Nephron progenitor cell (in vitro differentiated cells): ENCODE results near the gene TCF15.
A peak's percentile ranks its signal among the peaks of the same experiment; 100 is the strongest.

Experiments
- DNase-seq: peaks from one replicate; pipeline ENCODE4 v3.0.0; 2021
- H3K27ac Mint-ChIP-seq: 2 replicates; pipeline ENCODE4 v1.8.0; 2021; ENCODE audit warnings: mild to moderate bottlenecking, moderate library complexity, mixed read lengths
- H3K27me3 Mint-ChIP-seq: 2 replicates; pipeline ENCODE4 v1.8.0; 2021; ENCODE audit warnings: mild to moderate bottlenecking, low read depth, mixed read lengths; ENCODE audit not compliant: poor library complexity
- H3K36me3 Mint-ChIP-seq: 2 replicates; pipeline ENCODE4 v1.8.0; 2021; ENCODE audit warnings: low read depth, mixed read lengths
- H3K4me1 Mint-ChIP-seq: 2 replicates; pipeline ENCODE4 v1.8.0; 2021; ENCODE audit warnings: mixed read lengths
- H3K4me3 Mint-ChIP-seq: 2 replicates; pipeline ENCODE4 v1.8.0; 2021; ENCODE audit warnings: mild to moderate bottlenecking, moderate library complexity, mixed read lengths
- H3K9me3 Mint-ChIP-seq: 2 replicates; pipeline ENCODE4 v1.8.0; 2021; ENCODE audit warnings: mild to moderate bottlenecking, moderate library complexity, mixed read lengths
- TF ChIP-seq, protein P1 (sequence below): fragments of 200-600 bp; sonication (generic); IDR thresholded peaks from 2 replicates; pipeline ENCODE4 v1.5.0; 2021; ENCODE audit warnings: antibody characterized with exemption

Gene TCF15

DNA sequence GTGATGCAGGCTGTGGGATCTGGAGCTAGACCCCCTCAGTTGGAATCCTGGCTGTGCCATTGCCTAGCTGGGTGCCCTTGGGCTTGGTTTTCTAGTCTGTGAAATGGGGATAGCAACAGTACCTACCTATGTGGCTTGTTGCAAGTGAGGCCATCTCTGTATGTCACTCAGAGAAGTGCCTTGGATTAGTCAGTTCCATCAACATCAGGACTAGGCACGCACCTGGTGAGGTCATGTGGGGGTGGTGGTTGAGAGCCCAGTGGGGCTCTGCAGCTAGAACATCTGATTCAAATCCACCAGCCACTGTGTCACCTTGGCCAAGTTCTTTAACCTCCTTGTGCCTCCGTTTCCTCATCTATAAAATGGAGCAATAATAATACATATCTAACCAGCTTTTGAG is 12.5 kb downstream of the TCF15 start:
- Mint-ChIP-seq H3K36me3 (no peaks in the 10 kb centered on the region), H3K9me3 (no peaks in the 10 kb centered on the region), H3K27me3 (no peaks in the 10 kb centered on the region), H3K4me3 (no peak overlapping the region), H3K4me1 (peaks cover 46% of the 10 kb centered on the region), H3K27ac (no peak overlapping the region)
- TF ChIP-seq, protein P1, sequence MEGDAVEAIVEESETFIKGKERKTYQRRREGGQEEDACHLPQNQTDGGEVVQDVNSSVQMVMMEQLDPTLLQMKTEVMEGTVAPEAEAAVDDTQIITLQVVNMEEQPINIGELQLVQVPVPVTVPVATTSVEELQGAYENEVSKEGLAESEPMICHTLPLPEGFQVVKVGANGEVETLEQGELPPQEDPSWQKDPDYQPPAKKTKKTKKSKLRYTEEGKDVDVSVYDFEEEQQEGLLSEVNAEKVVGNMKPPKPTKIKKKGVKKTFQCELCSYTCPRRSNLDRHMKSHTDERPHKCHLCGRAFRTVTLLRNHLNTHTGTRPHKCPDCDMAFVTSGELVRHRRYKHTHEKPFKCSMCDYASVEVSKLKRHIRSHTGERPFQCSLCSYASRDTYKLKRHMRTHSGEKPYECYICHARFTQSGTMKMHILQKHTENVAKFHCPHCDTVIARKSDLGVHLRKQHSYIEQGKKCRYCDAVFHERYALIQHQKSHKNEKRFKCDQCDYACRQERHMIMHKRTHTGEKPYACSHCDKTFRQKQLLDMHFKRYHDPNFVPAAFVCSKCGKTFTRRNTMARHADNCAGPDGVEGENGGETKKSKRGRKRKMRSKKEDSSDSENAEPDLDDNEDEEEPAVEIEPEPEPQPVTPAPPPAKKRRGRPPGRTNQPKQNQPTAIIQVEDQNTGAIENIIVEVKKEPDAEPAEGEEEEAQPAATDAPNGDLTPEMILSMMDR: no peak
- DNase-seq: no peak

DNA sequence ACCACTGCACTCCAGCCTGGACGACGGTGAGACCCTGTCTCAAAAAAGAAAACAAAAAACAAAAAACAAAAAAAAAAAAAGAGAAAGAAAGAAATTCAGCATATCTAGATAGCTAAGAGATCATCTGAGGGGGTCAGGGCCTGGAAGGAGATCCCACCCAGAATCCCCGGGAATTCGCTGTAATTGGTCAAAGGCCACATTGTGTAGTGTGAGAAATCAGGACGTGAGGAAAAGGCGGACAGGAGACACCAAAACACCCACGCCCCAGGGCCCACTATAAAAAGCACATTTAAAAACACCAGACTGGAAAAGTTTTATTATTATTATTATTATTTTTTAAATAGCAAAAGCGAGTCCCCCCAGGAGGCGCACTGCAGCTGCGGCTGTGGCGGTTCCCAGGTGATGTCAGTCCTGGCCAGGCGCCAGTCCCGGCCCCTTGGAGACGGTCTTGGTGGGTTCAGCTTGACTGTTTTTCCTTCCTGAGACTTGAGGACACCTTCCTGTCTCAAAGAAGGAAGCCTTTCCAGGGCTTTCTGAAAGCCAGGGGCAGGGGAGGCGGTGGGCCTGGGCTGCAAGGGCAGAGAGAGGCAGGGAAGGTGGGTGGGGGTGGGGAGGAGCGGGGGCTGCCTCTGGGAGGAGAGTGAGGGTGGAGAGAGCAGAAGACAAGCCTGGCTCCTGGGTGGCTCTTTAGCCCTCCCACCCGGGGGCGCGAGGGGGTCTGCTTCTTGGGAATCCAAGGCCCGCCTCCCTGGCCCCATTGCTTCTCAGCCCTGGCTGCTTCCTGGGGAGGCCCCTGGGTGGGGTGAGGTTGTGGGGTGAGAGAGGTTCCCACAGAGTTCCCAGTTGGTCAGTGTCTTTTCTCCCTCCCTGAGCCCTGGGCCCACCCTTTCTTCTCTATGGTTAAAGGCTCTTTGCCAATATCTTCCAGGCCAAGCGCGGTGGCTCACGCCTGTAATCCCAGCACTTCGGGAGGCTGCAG is 14.5 kb downstream of the TCF15 start:
- TF ChIP-seq, protein P1: no peak
- no peaks in the 10 kb centered on the region for H3K9me3 Mint-ChIP-seq
- H3K4me3 Mint-ChIP-seq: no peak overlapping the region
- DNase-seq: no peak
- H3K27ac Mint-ChIP-seq: peak overlapping the region; percentile 93
- H3K36me3 Mint-ChIP-seq: no peaks in the 10 kb centered on the region
- H3K27me3 Mint-ChIP-seq: peaks cover 8% of the 10 kb centered on the region
- H3K4me1 Mint-ChIP-seq: peaks cover 51% of the 10 kb centered on the region

DNA sequence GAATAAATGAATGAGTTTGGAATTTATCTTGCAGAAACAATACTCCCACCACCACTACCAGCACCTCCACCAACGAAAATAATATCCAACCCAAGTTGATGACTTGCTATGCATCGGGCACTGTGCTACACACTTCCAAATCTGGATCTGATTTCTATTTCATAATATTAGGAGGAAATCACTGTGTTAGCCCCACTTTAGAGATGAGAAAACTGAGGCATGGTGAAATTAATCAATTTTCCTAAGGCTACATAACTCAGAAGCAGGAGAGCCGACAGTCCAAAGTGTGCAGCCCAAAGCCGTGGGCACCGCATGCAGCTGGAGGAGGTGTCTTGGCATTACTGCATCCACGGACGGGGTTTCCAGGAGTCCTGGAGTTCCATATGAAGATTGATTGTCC is 17.6 kb downstream of the TCF15 start:
- H3K9me3 Mint-ChIP-seq: no peaks in the 10 kb centered on the region
- H3K27me3 Mint-ChIP-seq: peaks cover 16% of the 10 kb centered on the region
- peak overlapping the region; percentile 50 for H3K27ac Mint-ChIP-seq
- no peak overlapping the region for H3K4me3 Mint-ChIP-seq
- DNase-seq: no peak
- no peaks in the 10 kb centered on the region for H3K36me3 Mint-ChIP-seq
- TF ChIP-seq, protein P1: no peak
- H3K4me1 Mint-ChIP-seq: peaks cover 62% of the 10 kb centered on the region

DNA sequence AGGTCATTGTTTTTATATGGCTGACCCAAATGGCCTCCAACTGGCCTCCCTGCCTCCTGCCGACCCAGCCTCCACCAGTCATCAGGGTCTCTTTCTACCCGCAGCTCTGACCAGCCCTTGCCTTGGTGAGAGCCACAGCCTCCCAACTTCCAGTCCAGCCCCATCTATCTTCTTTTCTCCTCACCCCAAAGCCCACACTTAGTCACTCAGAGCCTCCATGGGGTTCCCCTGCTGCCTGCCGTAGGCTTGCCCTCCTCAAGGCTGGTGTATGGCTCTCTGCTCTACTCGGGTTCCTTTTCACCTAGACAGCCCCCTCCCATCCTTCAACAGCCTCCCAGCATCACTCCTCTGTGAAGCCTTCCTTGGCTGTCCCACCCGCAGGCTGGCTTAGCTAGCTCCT is 18.2 kb downstream of the TCF15 start:
- no peak for DNase-seq
- TF ChIP-seq, protein P1: no peak
- peaks cover 57% of the 10 kb centered on the region for H3K4me1 Mint-ChIP-seq
- peaks cover 16% of the 10 kb centered on the region for H3K27me3 Mint-ChIP-seq
- H3K4me3 Mint-ChIP-seq: no peak overlapping the region
- H3K36me3 Mint-ChIP-seq: no peaks in the 10 kb centered on the region
- no peaks in the 10 kb centered on the region for H3K9me3 Mint-ChIP-seq
- H3K27ac Mint-ChIP-seq: no peak overlapping the region

DNA sequence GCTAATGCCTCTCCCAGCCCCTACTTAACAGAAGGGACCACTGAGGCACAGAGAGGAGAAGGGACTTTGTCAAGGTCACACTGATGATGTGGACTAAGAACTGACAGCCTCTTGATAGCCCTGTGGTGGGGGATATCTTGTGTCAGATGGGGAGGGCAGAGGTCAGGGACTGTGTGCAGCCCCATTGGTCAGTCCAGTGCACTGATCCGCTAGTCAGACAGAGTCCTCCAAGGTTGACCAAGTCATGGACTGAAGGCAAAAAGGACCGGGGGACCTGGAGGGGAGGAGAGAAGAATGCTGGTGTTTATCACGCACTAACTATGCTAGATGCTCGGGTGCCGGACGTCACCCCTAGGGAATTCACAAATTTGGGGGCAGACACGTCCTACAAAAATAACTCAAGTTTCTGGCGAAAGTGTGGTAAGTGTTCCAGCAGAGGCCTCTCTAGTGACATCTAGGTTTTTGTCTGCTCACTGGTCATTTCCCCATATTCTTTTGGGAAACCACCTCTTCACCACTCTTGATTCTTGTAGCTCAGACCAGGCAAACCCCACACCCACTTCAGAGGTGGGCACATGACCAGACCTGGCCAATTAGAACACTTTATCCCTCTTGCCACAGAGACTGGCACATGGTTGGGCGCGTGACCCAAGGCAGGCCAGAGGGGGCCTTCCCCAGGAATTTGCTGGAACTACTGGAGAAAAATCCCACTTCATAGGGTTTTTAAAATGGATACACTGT is 21.0 kb downstream of the TCF15 start:
- TF ChIP-seq, protein P1: no peak
- no peaks in the 10 kb centered on the region for H3K9me3 Mint-ChIP-seq
- peaks cover 16% of the 10 kb centered on the region for H3K27me3 Mint-ChIP-seq
- no peaks in the 10 kb centered on the region for H3K36me3 Mint-ChIP-seq
- H3K4me3 Mint-ChIP-seq: no peak overlapping the region
- peaks cover 48% of the 10 kb centered on the region for H3K4me1 Mint-ChIP-seq
- no peak overlapping the region for H3K27ac Mint-ChIP-seq
- no peak for DNase-seq
